Spinal cord (tissue), 10 donors: ENCODE measurements around the gene FAHD2B. TPM values are rescaled to one million over a fixed set of nuclear protein-coding genes. Genes with fewer than 3 reads are reported as not detected.
"Not testable (repeated sequence)": the region's sequence is repeated elsewhere in the genome, so short reads cannot be mapped to it uniquely, and the experiment has no call there.

Source experiments
- DNase-seq, 6 donors: peaks; one replicate each; pipeline versions ENCODE4 v3.0.0 to v3.0.0-alpha.2; 2013 to 2015; ENCODE audit warnings: low spot score in 6 of 6, low read depth in 4 of 6
- H3K27ac ChIP-seq: one replicate; pipeline ENCODE4 v1.5.1; 2013; ENCODE audit warnings: low read depth, low read length, control low read depth
- H3K27me3 ChIP-seq: one replicate; pipeline ENCODE4 v1.6.1; 2013; ENCODE audit warnings: low read length; ENCODE audit not compliant: control insufficient read depth, insufficient read depth
- H3K36me3 ChIP-seq: one replicate; pipeline ENCODE4 v1.6.1; 2013; ENCODE audit warnings: low read length; ENCODE audit not compliant: control insufficient read depth, insufficient read depth
- H3K4me1 ChIP-seq: one replicate; pipeline ENCODE4 v1.6.1; 2013; ENCODE audit warnings: low read length; ENCODE audit not compliant: control insufficient read depth, insufficient read depth
- H3K4me3 ChIP-seq: one replicate; pipeline ENCODE4 v1.5.1; 2013; ENCODE audit warnings: low read depth, low read length, control low read depth
- H3K9me3 ChIP-seq: one replicate; pipeline ENCODE4 v1.6.1; 2013; ENCODE audit warnings: low read length; ENCODE audit not compliant: control insufficient read depth, insufficient read depth
- WGBS: methylation state at CpG from one replicate; pipeline ENCODE4 v1.1.5; 2013; ENCODE audit warnings: missing lambda C conversion rate; ENCODE audit not compliant: insufficient coverage; 5-methylcytosine and 5-hydroxymethylcytosine counted together
- polyA plus RNA-seq, 2 donors: library from polyadenylated mRNA; unstranded; fragments of 120-200 nt; gene quantifications; one replicate each; pipeline ENCODE4 v1.2.1, GENCODE V29; 2013; ENCODE audit not compliant: insufficient read length in 2 of 2
- small RNA-seq: library from RNA; depleted of rRNA; stranded (forward); fragments of <200 nt; gene quantifications from one replicate; pipeline ENCODE3, GENCODE V24; 2014; ENCODE audit warnings: low replicate concordance
- total RNA-seq, 2 donors: library from RNA; depleted of rRNA in 1 of 2; stranded (reverse); fragments of 120-200 nt in 1 of 2; fragments of >200 nt in 1 of 2; gene quantifications; one replicate each; pipeline versions ENCODE4 v1.2.3 to v1.2.4, GENCODE V29; 2013 to 2014
- donor health status: healthy.

The FAHD2B gene
- total and polyA plus RNA-seq, 4 donors: 12.4 to 34.1 (median 19.5) TPM

DNA sequence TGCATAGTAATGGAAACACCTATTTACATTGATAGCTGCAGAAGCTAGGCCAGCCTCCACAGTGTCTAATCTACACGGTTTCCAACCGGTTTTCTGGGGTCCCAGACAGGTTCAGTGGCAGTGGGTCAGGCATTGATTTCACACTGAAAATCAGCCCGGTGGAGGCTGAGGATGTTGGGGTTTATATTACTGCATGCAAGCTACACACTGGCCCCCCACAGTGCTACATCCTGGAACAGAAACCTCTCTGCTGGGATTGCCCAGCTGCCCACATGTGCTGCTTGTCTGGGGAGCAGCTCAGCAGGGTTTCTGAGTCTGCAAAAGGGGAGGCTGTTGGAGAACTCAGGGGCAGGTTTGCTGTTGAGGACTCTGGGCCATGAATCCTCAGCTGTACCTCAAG lies 48.0 kb downstream of the FAHD2B start:
- not testable (repeated sequence) for H3K27ac ChIP-seq, H3K4me3 ChIP-seq, DNase-seq, H3K9me3 ChIP-seq, H3K4me1 ChIP-seq, H3K27me3 ChIP-seq, H3K36me3 ChIP-seq
- WGBS: no CpG with 5 or more reads among the region's 3 CpGs

DNA sequence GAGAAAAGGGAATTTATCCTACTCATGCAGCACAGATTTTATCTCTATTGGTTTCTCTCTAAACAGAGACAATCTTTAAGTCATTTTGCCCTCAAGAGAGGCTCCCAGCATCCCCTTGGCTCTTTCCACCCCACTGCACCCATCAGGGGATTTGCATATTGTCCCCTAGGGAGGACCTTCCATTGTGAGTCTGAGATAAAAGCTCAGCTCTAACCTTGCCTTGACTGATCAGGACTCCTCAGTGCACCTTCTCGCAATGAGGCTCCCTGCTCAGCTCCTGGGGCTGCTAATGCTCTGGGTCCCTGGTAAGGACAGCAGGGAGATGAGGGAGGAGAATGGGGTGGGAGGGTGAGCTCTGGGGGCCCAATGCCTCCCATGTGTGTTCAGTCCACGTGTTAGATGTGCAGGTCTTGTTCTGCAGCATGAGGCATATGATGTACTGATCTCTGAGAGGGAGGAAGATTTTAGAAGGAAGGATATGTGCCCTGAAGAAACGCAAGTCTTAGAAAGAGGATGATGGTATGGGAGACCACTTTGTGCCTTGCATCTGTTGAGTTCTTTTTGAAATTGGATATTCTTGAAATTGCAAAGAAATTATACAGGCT lies 48.7 kb downstream of the FAHD2B start:
- 60% methylated on average over 2 of the region's 3 CpGs for WGBS

More for the DNA sequence above, 48.7 kb downstream of the FAHD2B start:
- not testable (repeated sequence) for H3K9me3 ChIP-seq, H3K4me1 ChIP-seq, H3K4me3 ChIP-seq, H3K27ac ChIP-seq, H3K27me3 ChIP-seq, H3K36me3 ChIP-seq
- DNase-seq: peak in 1 of 6 donors; percentile 12

Small RNAs within 50 kb of the gene (small RNA-seq; reads per million reads assigned to genes)
- gene AC018892.1 (not detected), gene IGKV1OR2-3 (not detected), gene IGKV2OR2-2 (not detected), gene RN7SL313P (not detected)

Other genes starting within 250 kb of the FAHD2B start
- gene ANKRD39, start 236.9 kb downstream of the FAHD2B start, total RNA-seq: 10 to 100 TPM in 1 of 2 donors, 1 to 10 TPM in 1; 7.6 to 12.6 TPM
- 10 to 100 TPM; 24.0 to 27.6 TPM for gene ANKRD39, start 236.9 kb downstream of the FAHD2B start, polyA plus RNA-seq
- gene SEMA4C, start 224.8 kb downstream of the FAHD2B start, total RNA-seq: 10 to 100 TPM; 35.9 to 42.9 TPM
- gene SEMA4C, start 224.8 kb downstream of the FAHD2B start, polyA plus RNA-seq: 10 to 100 TPM; 71.8 to 84.0 TPM
- 1 to 10 TPM in 1 of 2 donors, under 1 TPM in 1; 0.83 to 1.4 TPM for gene FAM178B, start 108.3 kb downstream of the FAHD2B start, total RNA-seq
- 1 to 10 TPM; 4.4 to 6.9 TPM for gene FAM178B, start 108.3 kb downstream of the FAHD2B start, polyA plus RNA-seq
- 100 to 1,000 TPM in 1 of 2 donors, 10 to 100 TPM in 1; 73.3 to 164 TPM for gene ANKRD36, start 18.3 kb upstream of the FAHD2B start, total RNA-seq
- 10 to 100 TPM; 17.2 to 23.1 TPM for gene ANKRD36, start 18.3 kb upstream of the FAHD2B start, polyA plus RNA-seq